Activated CD8-positive, alpha-beta memory T cell treated with anti-CD3 and anti-CD28 coated beads, Interleukin-2, amount 50 U/mL, for 1 hour (primary cell): ENCODE data around the gene ABI1.

Source experiments
- DNase-seq: peaks from one replicate; pipeline ENCODE4 v3.0.0-alpha.2; 2020; ENCODE audit errors: extremely low read depth

ABI1 gene

DNA sequence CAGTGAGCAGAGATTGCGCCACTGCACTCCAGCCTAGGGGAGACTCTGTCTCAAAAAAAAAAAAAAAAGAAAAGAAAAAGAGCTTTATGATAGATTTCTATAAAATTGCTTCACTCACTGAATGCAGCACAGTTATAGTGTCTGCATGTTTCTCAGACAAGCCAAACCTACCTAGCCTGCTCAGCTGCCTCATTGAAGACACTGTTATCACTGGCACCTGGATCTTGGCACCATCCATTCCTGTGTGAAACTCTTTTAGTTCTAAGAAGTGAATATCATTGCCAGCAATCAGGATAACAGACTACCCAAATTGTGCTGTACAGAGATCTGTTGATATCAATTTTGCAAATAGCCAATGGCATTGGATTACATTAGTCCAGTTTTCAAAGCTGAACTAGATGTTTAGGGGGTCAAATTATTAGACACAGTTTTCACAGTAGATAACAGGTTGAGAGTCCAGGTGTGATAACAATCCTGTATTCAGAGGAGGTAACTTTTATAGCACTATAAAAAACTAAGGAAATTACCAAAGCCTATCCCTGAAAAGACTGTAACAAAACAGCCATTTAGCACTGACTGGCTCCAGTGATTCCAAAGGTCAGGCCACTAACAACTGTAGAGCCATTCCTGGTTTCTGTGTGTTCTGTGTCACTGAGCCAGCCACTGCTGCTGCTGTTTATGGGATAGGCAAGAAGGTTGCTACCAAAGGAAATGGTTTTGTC, 146.2 kb downstream of the ABI1 start:
- DNase-seq, result no peak

DNA sequence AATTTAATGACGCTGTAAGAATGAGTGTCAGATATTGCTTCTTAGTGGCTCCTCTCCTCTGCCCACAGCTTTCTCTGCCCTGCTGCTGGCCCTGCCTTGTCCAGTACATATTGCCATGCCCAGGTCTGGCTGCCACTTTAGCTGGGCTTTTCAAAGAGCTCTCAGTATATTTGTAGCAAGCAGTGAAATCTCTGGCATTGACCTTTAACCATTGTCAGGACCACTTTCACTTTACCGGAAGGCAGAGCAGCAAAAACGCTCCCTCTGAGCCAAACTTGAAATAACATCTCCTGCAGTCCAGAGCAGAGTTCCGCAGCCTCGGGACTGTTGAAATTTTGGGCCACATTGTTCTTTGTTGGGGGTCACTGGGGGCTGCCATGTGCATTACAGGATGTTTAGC, 149.4 kb downstream of the ABI1 start:
- DNase-seq, result no peak

DNA sequence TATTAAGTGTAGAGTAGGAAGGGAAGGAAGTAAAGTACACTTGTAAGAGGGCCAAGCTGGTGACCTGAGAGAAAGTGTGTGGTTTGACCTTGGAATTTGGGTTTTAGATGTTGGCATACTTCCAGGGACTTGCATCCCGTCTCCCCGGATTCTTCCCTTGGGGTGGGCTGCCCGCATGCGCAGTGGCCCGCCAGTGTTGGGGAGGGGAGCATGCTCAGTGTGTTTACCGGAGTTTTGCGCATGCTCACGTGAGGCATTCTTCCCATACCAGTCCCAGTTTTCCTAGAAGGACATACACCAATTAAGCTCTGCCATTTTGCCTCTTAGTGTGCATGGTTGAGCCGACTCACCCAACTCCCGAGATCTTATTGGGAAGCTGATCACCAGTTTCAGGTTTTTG, 153.8 kb downstream of the ABI1 start:
- DNase-seq, result no peak

DNA sequence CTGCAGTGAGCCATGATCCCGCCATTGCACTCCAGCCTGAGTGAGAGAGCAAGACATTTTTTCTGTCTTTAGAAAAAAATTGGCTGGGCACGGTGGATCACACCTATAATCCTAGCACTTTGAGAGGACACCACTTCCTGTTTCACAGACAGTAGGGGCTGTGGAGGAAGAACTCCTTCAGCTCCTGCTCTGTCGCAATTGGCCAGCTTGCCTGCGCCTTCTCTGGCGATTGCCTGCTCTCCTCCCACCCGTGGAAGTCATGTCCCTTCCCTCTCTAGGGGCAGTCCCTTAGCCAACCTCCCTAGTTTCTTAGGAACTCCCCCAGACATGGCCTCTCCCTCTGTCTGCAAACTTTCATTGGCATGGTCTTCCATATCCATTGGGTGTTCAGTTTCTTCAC, 154.6 kb downstream of the ABI1 start:
- no peak for DNase-seq

DNA sequence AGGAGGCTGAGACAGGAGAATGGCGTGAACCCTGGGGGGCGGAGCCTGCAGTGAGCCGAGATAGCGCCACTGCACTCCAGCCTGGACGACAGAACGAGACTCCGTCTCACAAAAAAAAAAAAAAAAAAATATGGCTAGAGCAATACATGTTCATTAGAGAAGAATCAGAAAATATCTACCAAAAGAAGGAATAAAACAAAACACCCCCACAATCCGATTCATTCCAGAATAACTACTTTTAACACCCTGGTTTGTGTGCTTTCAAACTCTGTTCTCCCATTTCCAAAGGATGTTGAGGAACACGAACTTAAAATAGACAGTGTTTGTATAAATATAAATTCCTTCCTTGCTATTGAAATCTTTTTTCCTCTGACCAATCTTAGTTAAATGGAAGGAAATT, 156.8 kb downstream of the ABI1 start:
- no peak for DNase-seq

DNA sequence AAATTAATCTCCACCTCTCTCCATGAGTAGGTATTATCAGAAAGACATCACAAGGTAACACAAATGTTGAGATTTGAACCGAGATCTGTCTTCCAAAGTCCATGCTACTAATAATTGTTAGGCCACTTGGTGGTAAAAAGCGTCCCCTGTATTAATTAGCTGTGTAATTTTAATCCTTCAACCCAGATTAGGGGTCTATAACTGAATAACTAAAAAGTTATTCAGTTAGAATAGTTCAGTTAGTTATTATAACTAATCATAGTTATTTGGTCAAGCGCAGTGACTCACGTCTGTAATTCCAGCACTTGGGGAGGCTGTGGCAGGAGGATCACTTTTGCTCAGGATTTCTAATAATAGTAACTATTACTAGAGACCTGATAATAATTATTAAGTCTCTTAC, 157.7 kb downstream of the ABI1 start:
- DNase-seq, result no peak

DNA sequence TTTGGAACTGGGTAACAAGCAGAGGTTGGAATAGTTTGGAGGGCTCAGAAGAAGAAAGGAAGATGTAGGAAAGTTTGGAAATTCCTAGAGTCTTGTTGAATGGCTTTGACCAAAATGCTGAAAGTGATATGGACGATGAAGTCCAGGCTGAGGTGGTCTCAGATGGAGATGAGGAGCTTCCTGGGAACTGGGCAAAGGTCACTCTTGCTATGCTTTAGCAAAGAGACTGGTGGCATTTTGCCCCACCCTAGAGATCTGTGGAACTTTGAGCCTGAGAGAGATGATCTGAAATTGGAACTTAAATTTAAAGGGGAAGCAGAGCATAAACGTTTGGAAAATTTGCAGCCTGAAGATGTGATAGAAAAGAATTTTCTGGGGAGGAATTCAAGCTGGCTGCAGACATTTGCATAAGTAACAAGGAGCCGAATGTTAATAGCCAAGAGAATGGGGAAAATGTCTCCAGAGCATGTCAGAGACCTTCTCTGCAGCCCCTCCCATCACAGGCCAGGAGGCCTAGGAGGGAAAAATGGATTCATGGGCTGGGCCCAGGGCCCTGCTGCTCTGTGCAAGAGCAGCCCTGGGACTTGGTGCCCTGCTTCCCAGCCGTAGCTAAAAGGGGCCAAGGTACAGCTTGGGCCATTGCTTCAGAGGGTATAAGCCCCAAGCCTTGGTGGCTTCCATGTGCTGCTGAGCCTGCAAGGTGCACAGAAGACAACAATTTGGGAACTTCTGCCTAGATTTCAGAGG, 159.7 kb downstream of the ABI1 start:
- no peak for DNase-seq

DNA sequence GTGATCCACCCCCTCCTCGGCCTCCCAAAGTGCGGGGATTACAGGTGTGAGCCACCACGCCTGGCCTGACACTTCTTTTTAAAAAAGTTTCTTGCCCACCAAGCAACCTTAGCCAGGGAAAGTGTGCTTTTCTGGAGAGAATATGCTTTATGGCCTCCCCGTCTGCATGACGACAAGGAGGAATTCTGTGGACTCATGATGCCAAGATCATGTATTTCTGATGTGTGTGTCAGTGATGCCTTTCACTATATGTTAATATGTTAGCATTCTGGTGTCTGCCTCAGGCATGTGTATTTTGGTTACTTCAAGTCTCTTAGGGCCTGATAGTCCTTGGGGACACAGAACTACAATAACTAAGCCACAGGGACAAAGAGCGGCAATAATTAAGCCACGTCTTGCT, 161.1 kb downstream of the ABI1 start:
- DNase-seq, result no peak

DNA sequence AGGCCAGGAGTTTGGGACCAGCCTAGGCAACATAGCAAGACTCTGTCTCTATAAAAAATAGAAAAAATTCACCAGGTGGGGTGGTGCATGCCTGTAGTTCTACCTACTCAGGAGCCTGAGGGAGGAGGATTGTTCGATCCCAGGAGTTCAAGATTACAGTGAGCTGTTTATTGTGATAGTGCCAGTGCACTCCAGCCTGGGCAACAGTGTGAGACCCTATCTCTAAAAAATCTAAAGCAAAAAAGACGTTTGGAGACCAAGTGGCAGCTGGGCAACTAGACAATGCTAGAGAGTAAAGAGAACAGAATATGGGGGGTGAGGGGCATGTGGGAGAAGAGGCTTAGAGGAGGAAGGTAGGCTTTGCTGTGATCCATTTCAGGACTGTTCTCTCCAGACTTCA, 161.8 kb downstream of the ABI1 start:
- DNase-seq, result no peak

DNA sequence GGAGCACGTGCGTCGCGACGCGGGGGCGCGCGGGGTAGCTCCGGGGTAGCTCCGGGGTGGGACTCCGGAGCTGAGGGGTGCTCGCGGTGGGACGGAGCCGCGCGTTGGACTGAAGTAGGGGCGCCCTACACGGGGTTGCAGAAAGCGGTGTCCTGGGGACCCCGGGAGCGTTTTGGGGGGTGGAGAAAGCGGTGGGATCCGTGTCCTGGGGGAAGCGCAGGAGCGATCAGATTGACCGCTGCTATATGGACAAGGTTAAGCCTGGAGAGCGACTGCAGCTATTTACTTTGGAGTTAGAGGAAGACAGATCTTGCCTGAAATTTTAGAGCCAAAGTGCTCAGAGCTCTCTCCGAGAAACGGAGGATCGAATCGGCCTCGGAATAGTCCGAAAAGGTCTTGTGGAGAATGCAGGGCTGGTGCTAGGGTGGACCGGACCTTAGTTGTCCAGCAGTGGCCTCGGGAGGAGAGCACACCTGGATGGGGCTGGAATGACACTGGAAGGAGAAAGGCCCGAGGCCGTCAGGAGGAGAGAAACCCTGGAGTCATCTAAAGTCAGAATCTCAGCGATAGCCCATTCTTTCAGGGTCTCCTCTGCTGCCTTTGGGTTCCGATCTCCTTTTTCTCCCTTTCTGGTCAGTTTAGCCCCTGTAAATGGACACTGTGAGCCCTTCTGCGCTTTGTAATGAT, 162.7 kb downstream of the ABI1 start:
- no peak for DNase-seq

DNA sequence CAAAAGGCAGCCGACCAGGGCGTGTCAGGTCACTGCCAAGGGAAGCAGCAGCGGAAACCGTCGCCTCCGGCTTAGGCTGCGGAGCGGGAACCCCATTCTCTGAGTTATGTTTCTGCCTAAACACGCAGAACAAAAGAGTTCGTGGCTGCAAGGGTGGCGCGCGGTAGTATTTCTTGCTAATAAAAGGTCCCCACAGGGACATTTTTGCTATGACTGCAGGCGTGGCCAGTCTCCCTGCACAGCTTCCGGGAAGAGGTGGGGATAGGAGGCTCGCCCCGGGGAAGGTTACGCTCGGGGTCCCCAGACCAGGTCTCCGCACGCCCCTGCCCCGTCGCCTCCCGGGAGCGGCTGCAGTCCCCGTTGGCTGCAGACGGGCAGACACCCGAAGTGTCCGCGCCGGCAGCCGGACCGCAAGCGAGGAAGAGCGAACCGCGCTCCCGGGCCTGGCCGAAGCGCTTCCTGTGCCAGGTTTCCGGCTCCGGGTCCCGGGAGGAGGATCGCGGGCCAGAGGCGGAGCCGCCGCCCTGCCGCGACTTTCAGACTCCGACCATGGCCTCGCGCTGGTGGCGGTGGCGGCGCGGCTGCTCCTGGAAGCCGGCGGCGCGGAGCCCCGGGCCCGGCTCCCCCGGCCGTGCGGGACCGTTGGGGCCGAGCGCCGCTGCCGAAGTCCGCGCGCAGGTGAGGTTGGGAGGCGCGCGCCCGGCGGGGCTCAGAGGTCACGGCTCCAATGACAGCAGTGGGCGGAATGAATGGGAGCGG, 163.4 kb downstream of the ABI1 start, which contains the start of gene PDSS1:
Gene PDSS1, plus strand, starts transcription at position 539 of the 759 bp plus-strand sequence. Its CDS starts 11 bp downstream, at position 550.
- DNase-seq, result peak; percentile 22

DNA sequence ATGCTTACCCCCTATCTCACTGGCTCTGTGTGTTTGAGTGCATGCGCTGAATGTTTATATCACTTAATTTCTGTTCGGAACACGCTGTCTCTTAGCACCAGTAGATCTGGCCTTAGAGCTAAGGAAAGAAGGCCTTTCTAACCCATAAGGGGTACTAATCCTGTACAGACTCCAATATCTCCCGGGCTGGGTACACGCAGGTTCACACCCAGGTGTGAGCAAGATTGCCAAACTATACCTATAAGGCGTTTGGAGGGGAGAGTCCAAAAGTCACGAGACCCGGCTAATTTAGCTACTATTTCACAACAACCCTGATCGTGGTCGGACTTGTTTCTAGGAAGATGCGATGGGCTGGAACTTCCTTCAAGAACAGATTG, 164.0 kb downstream of the ABI1 start:
- no peak for DNase-seq
